Nephron progenitor cell (in vitro differentiated cells): ENCODE results near the gene MDM2.

Experiments
- DNase-seq: peaks from one replicate; pipeline ENCODE4 v3.0.0; 2021
- H3K27ac Mint-ChIP-seq: 2 replicates; pipeline ENCODE4 v1.8.0; 2021; ENCODE audit warnings: mild to moderate bottlenecking, moderate library complexity, mixed read lengths
- H3K27me3 Mint-ChIP-seq: 2 replicates; pipeline ENCODE4 v1.8.0; 2021; ENCODE audit warnings: mild to moderate bottlenecking, low read depth, mixed read lengths; ENCODE audit not compliant: poor library complexity
- H3K36me3 Mint-ChIP-seq: 2 replicates; pipeline ENCODE4 v1.8.0; 2021; ENCODE audit warnings: low read depth, mixed read lengths
- H3K4me1 Mint-ChIP-seq: 2 replicates; pipeline ENCODE4 v1.8.0; 2021; ENCODE audit warnings: mixed read lengths
- H3K4me3 Mint-ChIP-seq: 2 replicates; pipeline ENCODE4 v1.8.0; 2021; ENCODE audit warnings: mild to moderate bottlenecking, moderate library complexity, mixed read lengths
- H3K9me3 Mint-ChIP-seq: 2 replicates; pipeline ENCODE4 v1.8.0; 2021; ENCODE audit warnings: mild to moderate bottlenecking, moderate library complexity, mixed read lengths
- TF ChIP-seq, protein P1 (sequence below): fragments of 200-600 bp; sonication (generic); IDR thresholded peaks from 2 replicates; pipeline ENCODE4 v1.5.0; 2021; ENCODE audit warnings: antibody characterized with exemption

The MDM2 gene

DNA sequence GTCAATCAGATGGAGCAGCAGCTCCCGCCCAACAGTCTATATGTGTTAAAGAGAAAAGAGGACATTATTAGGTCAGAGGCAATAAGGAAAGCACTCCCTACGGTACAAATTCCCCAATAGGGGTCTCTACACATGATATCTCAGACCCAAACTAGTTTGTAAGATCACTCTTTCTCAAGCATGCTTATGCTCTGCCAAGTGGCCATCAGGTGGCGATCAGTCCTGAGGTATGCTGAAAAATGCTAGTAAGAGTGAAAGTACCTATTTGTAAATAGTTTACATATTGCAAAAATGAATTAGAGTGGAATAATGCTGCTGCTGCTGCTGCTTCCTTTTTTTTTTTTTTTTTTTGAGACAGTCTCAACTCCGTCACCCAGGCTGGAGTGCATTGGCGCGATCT, 63.9 kb downstream of the MDM2 start:
- peaks cover 7% of the 10 kb centered on the region for H3K27me3 Mint-ChIP-seq
- peaks cover 3% of the 10 kb centered on the region for H3K9me3 Mint-ChIP-seq
- TF ChIP-seq, protein P1, sequence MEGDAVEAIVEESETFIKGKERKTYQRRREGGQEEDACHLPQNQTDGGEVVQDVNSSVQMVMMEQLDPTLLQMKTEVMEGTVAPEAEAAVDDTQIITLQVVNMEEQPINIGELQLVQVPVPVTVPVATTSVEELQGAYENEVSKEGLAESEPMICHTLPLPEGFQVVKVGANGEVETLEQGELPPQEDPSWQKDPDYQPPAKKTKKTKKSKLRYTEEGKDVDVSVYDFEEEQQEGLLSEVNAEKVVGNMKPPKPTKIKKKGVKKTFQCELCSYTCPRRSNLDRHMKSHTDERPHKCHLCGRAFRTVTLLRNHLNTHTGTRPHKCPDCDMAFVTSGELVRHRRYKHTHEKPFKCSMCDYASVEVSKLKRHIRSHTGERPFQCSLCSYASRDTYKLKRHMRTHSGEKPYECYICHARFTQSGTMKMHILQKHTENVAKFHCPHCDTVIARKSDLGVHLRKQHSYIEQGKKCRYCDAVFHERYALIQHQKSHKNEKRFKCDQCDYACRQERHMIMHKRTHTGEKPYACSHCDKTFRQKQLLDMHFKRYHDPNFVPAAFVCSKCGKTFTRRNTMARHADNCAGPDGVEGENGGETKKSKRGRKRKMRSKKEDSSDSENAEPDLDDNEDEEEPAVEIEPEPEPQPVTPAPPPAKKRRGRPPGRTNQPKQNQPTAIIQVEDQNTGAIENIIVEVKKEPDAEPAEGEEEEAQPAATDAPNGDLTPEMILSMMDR: no peak
- DNase-seq: no peak
- H3K27ac Mint-ChIP-seq: no peak overlapping the region
- H3K4me3 Mint-ChIP-seq: no peak overlapping the region
- peaks cover 4% of the 10 kb centered on the region for H3K4me1 Mint-ChIP-seq
- H3K36me3 Mint-ChIP-seq: no peaks in the 10 kb centered on the region

DNA sequence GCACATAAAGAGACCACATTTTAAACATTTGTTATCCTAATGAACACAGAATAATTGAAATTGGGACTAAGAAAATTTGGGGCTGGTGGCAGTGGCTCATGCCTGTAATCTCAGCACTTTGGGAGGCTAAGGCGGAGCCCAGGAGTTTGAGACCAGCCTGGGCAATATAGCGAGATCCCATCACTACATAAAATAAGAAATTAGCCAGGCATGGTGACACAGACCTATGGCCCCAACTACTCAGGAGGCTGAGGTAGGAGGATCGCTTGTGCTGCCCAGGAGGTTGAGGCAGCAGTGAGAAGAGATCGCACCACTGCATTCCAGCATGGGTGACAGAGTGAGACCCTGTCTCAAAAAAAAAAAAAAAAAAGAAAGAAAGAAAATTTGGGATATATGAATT, 65.3 kb downstream of the MDM2 start:
- no peaks in the 10 kb centered on the region for H3K36me3 Mint-ChIP-seq

DNA sequence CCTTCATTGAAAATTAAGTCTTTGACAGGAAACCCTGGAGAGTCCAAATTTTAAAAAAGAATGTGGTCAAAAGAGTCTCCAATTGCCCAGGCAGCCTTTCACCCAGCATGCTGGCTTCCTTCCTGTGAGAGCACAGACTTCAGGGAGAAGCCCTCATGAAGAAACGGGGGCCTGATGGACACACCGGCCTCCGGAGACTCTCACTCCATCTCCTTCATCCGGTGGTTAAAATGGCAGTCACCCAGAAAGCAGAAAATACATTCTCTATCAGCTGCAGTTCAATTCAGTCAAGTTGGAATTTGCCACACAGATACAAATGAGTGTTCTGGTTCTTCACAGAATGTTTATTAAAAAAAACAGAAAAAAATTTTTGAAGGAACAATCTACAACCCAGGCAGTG, 68.5 kb downstream of the MDM2 start:
- H3K36me3 Mint-ChIP-seq: no peaks in the 10 kb centered on the region
- peak overlapping the region; percentile 9 for H3K27ac Mint-ChIP-seq
- no peak for DNase-seq
- H3K9me3 Mint-ChIP-seq: peaks cover 19% of the 10 kb centered on the region
- H3K4me1 Mint-ChIP-seq: peaks cover 4% of the 10 kb centered on the region
- peaks cover 7% of the 10 kb centered on the region for H3K27me3 Mint-ChIP-seq
- TF ChIP-seq, protein P1: no peak
- H3K4me3 Mint-ChIP-seq: no peak overlapping the region

More for the DNA sequence above, 65.3 kb downstream of the MDM2 start:
- Mint-ChIP-seq H3K4me3 (no peak overlapping the region), H3K9me3 (peaks cover 13% of the 10 kb centered on the region), H3K27ac (no peak overlapping the region), H3K4me1 (peaks cover 4% of the 10 kb centered on the region), H3K27me3 (peaks cover 7% of the 10 kb centered on the region)
- TF ChIP-seq, protein P1: no peak
- no peak for DNase-seq

DNA sequence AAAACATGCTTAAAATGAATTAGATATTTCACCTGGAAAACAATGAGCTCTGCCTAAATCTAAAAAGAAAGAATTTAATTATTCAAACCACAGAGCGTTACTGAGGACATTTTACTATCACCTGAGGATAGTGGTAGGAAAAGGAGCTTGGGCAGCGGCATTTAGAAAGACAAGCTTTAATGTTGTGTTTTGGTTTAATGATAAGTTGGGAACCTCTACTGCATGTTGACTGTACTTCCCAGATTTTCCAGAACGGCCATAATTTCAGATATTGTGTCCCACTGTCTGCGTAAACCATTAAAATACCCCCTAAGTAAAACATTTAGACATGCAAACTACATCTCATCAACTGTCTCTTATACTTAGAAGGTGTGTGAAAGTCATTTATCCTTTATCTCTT, 69.6 kb downstream of the MDM2 start:
- Mint-ChIP-seq H3K27ac (no peak overlapping the region), H3K36me3 (no peaks in the 10 kb centered on the region), H3K4me3 (no peak overlapping the region), H3K4me1 (peaks cover 4% of the 10 kb centered on the region), H3K9me3 (peaks cover 19% of the 10 kb centered on the region), H3K27me3 (peaks cover 7% of the 10 kb centered on the region)
- TF ChIP-seq, protein P1: no peak
- no peak for DNase-seq

DNA sequence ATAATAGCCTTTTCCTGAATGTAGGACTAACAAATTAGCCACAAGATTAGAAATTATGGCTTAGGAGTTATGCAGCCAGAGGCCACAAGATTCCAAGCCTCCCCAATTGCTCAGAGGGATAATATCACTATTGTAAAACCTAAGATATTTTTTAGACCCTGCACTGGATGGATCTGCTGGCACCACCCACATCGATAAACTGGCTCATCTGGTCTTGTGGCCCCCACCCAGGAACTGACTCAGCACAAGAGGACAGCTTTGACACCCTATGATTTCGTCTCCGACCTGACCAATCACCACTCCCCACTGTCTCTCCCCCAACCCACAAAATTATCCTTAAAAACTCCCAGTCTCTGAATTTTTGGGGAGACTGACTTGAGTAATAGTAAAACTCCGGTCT, 70.3 kb downstream of the MDM2 start:
- Mint-ChIP-seq H3K27me3 (peaks cover 7% of the 10 kb centered on the region), H3K4me1 (peaks cover 4% of the 10 kb centered on the region), H3K4me3 (no peak overlapping the region), H3K9me3 (peaks cover 19% of the 10 kb centered on the region), H3K27ac (no peak overlapping the region), H3K36me3 (no peaks in the 10 kb centered on the region)
- DNase-seq: no peak
- TF ChIP-seq, protein P1: no peak

DNA sequence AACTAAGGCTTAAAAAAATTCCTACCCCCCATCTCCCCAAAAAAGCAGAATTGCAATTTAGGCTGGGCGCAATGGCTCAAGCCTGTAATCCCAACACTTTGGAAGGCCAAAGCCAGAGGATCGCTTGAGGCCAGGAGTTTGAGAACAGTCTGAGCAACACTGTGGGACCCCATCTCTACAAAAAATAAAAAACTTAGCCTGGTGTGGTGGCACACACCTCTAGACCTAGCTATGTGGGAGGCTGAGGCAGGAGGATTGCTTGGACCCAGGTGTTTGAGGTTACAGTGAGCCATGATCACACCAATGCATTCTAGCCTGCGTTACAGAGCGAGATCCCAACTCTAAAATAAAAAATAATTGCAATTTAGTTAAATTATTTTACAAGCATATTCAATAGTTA, 70.9 kb downstream of the MDM2 start:
- peaks cover 19% of the 10 kb centered on the region for H3K9me3 Mint-ChIP-seq
- H3K36me3 Mint-ChIP-seq: no peaks in the 10 kb centered on the region
- H3K27me3 Mint-ChIP-seq: peaks cover 7% of the 10 kb centered on the region
- TF ChIP-seq, protein P1: no peak
- no peak overlapping the region for H3K27ac Mint-ChIP-seq
- no peak for DNase-seq
- H3K4me3 Mint-ChIP-seq: no peak overlapping the region
- H3K4me1 Mint-ChIP-seq: peaks cover 4% of the 10 kb centered on the region
